Gastrocnemius medialis (tissue), 4 donors: ENCODE data around the gene CEP104. TPM values are rescaled to one million over a fixed set of nuclear protein-coding genes. Genes with fewer than 3 reads are reported as not detected.

ENCODE experiments used
- ATAC-seq, 2 donors: fragments of 150-250 bp; one replicate each; pipeline ENCODE4 v1.9.1; 2016
- DNase-seq, 2 donors: peaks; one replicate each; pipeline ENCODE4 v3.0.0-alpha.2; 2019
- H3K27ac ChIP-seq, 4 donors: fragments of 200-600 bp; sonication (generic); 1 replicate in 1 of 4; 2 replicates in 3 of 4; pipeline ENCODE4 v1.5.1; 2016 to 2018; ENCODE audit warnings: mild to moderate bottlenecking in 2 of 4, moderate library complexity in 1 of 4
- H3K27me3 ChIP-seq, 3 donors: fragments of 200-600 bp; sonication (generic) in 2 of 3; 1 replicate in 1 of 3; 2 replicates in 2 of 3; pipeline versions ENCODE4 v1.5.1 to v1.6.0; 2016 to 2019; ENCODE audit warnings: mild to moderate bottlenecking in 1 of 3, moderate library complexity in 1 of 3
- H3K36me3 ChIP-seq, 2 donors: fragments of 200-600 bp; sonication (generic) in 1 of 2; one replicate each; pipeline ENCODE4 v1.5.1; 2017 to 2018
- H3K4me1 ChIP-seq, 2 donors: fragments of 200-600 bp; sonication (generic) in 1 of 2; one replicate each; pipeline ENCODE4 v1.5.1; 2016 to 2017; ENCODE audit warnings: mild to moderate bottlenecking in 2 of 2
- H3K4me3 ChIP-seq, 4 donors: fragments of 200-600 bp; sonication (generic) in 3 of 4; 1 replicate in 1 of 4; 2 replicates in 3 of 4; pipeline ENCODE4 v1.5.1; 2016 to 2019; ENCODE audit warnings: mild to moderate bottlenecking in 2 of 4
- H3K9me3 ChIP-seq, 3 donors: fragments of 200-600 bp; sonication (generic) in 2 of 3; 1 replicate in 1 of 3; 2 replicates in 2 of 3; pipeline ENCODE4 v1.5.1; 2016 to 2019
- POLR2A ChIP-seq, 2 donors: fragments of 450-650 bp; IDR thresholded peaks; one replicate each; pipeline ENCODE4 v1.6.1; 2017; ENCODE audit warnings: antibody characterized with exemption in 2 of 2, mild to moderate bottlenecking in 2 of 2, moderate library complexity in 2 of 2
- in situ Hi-C, 4 donors: fragments of 200-750 bp; cut with MboI; loops; one replicate each; pipeline versions ENCODE4 v1.15.0 to v1.8.0; 2017; ENCODE audit warnings: low sequenced_read_pairs in 4 of 4
- intact Hi-C: fragments of 100-400 bp; cut with DNase I; formaldehyde crosslinking; loops from one replicate; pipeline ENCODE4 v1.15.1; 2023; ENCODE audit warnings: low total_unique reads
- total RNA-seq, 4 donors: library from RNA; depleted of rRNA; stranded (reverse); fragments of >200 nt; gene quantifications; one replicate each; pipeline versions ENCODE4 v1.1.0 to v1.2.3, GENCODE V29; 2016
- TF ChIP-seq, protein P1 (sequence below), 5 experiments: fragments of 450-650 bp in 3 of 5; fragments of 200-600 bp in 2 of 5; sonication (generic) in 2 of 5; IDR thresholded peaks in 4 of 5; conservative IDR thresholded peaks in 1 of 5; 1 replicate in 4 of 5; 2 replicates in 1 of 5; pipeline ENCODE4 v1.5.1; 2016 to 2019; ENCODE audit warnings: antibody characterized with exemption in 5 of 5, mild to moderate bottlenecking in 3 of 5, moderate library complexity in 3 of 5

Gene CEP104
- total RNA-seq, 4 donors from 2014 or later = 16.6 to 39.0 (median 21.9) TPM

DNA sequence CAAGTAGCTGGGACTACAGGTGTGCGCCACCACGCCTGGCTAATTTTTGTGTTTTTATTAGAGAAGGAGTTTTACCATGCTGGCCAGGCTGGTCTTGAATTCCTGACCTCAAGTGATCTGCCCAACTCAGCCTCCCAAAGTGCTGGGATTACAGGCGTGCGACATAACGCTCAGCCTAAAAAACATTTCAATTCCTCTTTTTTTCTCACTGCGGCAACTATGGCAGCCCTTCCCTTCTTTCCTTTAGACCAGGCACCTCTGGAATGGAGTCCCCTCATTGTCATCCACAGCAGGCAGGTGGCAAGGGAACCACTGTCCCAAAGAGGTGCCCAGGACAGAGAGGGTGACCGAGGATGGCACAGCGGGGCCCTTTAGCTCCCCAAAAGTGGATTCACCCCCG lies 14.1 kb downstream of the CEP104 start:
- H3K4me1 ChIP-seq = no peaks in the 10 kb centered on the region
- in situ Hi-C loops = no loop called here
- H3K9me3 ChIP-seq = no peaks in the 10 kb centered on the region
- ATAC-seq = no peak
- H3K27me3 ChIP-seq = no peaks in the 10 kb centered on the region
- H3K36me3 ChIP-seq = peaks cover 0 to 76% of the 10 kb centered on the region in 2 donors
- intact Hi-C loops = no loop called here
- no peak for DNase-seq
- TF ChIP-seq POLR2A (IDR thresholded peaks at IDR 0.05) = no peak
- TF ChIP-seq, protein P1, sequence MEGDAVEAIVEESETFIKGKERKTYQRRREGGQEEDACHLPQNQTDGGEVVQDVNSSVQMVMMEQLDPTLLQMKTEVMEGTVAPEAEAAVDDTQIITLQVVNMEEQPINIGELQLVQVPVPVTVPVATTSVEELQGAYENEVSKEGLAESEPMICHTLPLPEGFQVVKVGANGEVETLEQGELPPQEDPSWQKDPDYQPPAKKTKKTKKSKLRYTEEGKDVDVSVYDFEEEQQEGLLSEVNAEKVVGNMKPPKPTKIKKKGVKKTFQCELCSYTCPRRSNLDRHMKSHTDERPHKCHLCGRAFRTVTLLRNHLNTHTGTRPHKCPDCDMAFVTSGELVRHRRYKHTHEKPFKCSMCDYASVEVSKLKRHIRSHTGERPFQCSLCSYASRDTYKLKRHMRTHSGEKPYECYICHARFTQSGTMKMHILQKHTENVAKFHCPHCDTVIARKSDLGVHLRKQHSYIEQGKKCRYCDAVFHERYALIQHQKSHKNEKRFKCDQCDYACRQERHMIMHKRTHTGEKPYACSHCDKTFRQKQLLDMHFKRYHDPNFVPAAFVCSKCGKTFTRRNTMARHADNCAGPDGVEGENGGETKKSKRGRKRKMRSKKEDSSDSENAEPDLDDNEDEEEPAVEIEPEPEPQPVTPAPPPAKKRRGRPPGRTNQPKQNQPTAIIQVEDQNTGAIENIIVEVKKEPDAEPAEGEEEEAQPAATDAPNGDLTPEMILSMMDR (IDR thresholded peaks at IDR 0.05 in 4 of 5, conservative IDR thresholded peaks at IDR 0.05 in 1 of 5) = no peak
- H3K27ac ChIP-seq = no peak overlapping the region
- no peak overlapping the region for H3K4me3 ChIP-seq

DNA sequence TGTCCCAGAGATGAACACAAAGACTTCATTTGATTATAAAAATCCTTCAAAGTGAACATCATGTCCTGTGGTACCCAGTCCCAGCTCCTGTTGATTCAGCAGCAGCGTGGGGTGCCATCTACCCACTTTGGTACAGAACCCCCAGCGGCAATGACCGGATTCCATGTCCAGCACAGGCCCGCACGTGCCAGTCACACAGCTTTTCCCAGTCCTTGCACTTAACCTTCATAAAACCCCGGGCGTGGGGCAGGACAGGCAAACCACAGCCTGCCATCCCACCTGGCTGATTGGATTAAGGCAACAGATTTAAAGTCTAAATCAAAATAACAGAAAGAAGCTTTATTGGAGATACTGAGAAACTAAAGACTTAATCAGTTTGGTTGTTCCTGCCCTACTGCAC lies 15.5 kb downstream of the CEP104 start:
- H3K9me3 ChIP-seq = no peaks in the 10 kb centered on the region
- ATAC-seq (no peak), DNase-seq (no peak)
- in situ Hi-C loops = no loop called here
- H3K4me3 ChIP-seq = no peak overlapping the region
- H3K4me1 ChIP-seq = no peaks in the 10 kb centered on the region
- peaks cover 0 to 80% of the 10 kb centered on the region in 2 donors for H3K36me3 ChIP-seq
- no peak overlapping the region for H3K27ac ChIP-seq
- TF ChIP-seq, protein P1 (IDR thresholded peaks at IDR 0.05 in 4 of 5, conservative IDR thresholded peaks at IDR 0.05 in 1 of 5) = no peak
- no peak for TF ChIP-seq POLR2A (IDR thresholded peaks at IDR 0.05)
- no peaks in the 10 kb centered on the region for H3K27me3 ChIP-seq
- intact Hi-C loops = no loop called here

DNA sequence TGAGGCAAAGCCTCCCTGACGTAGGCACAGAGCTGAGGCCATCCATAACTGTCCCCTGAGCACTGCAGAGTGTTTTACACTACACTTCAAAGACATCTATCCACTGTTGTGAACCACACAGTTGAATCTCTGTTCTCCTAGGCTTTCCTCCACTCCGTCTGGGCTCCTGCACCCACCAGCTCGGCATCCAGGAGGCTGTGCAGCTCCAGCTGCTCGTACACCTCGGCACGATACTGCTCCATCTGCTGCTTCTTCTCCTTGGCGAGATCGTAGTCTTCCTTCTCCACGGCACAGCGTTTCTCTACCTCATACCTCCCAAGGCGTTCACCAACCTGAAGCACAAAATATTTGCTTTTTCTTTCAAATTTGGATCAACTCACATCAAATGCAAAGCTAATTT lies 18.2 kb downstream of the CEP104 start:
- no peak for ATAC-seq
- Histone ChIP-seq H3K9me3 (no peaks in the 10 kb centered on the region), H3K4me3 (no peak overlapping the region), H3K27ac (no peak overlapping the region), H3K4me1 (no peaks in the 10 kb centered on the region), H3K36me3 (peaks cover 0 to 81% of the 10 kb centered on the region in 2 donors), H3K27me3 (no peaks in the 10 kb centered on the region)
- intact Hi-C loops = no loop called here
- TF ChIP-seq, protein P1 (IDR thresholded peaks at IDR 0.05 in 4 of 5, conservative IDR thresholded peaks at IDR 0.05 in 1 of 5) = no peak
- no peak for TF ChIP-seq POLR2A (IDR thresholded peaks at IDR 0.05)
- DNase-seq = no peak
- in situ Hi-C loops = no loop called here

DNA sequence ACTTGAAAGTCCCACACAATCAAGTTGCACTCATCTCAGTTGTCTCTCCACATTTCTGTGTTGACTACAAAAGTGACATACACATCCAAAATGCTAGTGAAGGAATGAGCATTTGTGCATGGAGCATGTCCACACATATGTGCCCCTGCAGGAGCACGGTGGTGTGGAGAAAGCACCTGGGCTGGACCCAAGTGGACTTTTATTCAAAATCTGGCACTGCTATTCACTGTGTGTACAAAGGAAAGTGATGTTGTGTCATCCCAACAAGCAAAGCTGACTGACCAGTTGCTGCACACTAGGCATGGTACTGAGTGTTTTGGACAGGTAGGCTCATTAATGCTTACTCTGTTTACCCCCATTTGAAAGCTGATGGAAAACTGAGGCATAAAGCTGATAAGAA lies 19.3 kb downstream of the CEP104 start:
- no peak overlapping the region for H3K4me3 ChIP-seq
- no peaks in the 10 kb centered on the region for H3K27me3 ChIP-seq
- TF ChIP-seq POLR2A (IDR thresholded peaks at IDR 0.05) = no peak
- TF ChIP-seq, protein P1 (IDR thresholded peaks at IDR 0.05 in 4 of 5, conservative IDR thresholded peaks at IDR 0.05 in 1 of 5) = no peak
- no peaks in the 10 kb centered on the region for H3K4me1 ChIP-seq
- no peaks in the 10 kb centered on the region for H3K9me3 ChIP-seq
- H3K27ac ChIP-seq = no peak overlapping the region
- intact Hi-C loops (no loop called here), in situ Hi-C loops (no loop called here)
- ATAC-seq (no peak), DNase-seq (no peak)
- H3K36me3 ChIP-seq = peaks cover 0 to 81% of the 10 kb centered on the region in 2 donors

DNA sequence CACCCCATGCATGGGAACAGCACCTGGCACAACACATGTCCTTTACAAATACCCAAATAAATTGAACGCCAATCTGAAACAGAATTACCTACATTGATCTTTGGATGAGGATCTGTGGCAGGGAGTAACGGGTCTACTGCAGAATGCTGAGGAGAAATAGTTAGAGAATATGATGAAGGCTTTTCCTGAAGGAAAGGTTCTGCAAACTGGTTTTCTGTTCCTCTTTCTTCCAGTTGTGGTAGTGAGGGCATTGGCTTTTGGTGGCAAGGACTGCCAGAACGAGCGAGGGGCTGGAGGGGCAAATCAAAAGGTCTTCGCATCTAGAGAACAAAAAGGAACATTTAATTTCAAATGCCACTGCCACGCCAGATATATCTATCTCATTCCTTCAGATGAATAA lies 19.8 kb downstream of the CEP104 start:
- in situ Hi-C loops = no loop called here
- Histone ChIP-seq H3K9me3 (no peaks in the 10 kb centered on the region), H3K36me3 (peaks cover 0 to 81% of the 10 kb centered on the region in 2 donors), H3K27me3 (no peaks in the 10 kb centered on the region), H3K27ac (no peak overlapping the region), H3K4me1 (no peaks in the 10 kb centered on the region), H3K4me3 (no peak overlapping the region)
- ATAC-seq (no peak), DNase-seq (no peak)
- TF ChIP-seq POLR2A (IDR thresholded peaks at IDR 0.05) = no peak
- TF ChIP-seq, protein P1 (IDR thresholded peaks at IDR 0.05 in 4 of 5, conservative IDR thresholded peaks at IDR 0.05 in 1 of 5) = no peak
- intact Hi-C loops = no loop called here
